Stimulated activated CD4-positive, alpha-beta T cell treated with anti-CD3 and anti-CD28 coated beads, Interleukin-12 subunit alpha, Interleukin-12 subunit beta, amount 100 ng/mL, for 48 hours (primary cell): ENCODE data around the gene GMCL2.
A peak's percentile ranks its signal among the peaks of the same experiment; 100 is the strongest.
"Not testable (repeated sequence)": the region's sequence is repeated elsewhere in the genome, so short reads cannot be mapped to it uniquely, and the experiment has no call there.

Source experiments
- DNase-seq, 3 donors: peaks; one replicate each; pipeline ENCODE4 v3.0.0-alpha.2; 2020; ENCODE audit warnings: low read depth in 2 of 3, low spot score in 1 of 3

Gene GMCL2

DNA sequence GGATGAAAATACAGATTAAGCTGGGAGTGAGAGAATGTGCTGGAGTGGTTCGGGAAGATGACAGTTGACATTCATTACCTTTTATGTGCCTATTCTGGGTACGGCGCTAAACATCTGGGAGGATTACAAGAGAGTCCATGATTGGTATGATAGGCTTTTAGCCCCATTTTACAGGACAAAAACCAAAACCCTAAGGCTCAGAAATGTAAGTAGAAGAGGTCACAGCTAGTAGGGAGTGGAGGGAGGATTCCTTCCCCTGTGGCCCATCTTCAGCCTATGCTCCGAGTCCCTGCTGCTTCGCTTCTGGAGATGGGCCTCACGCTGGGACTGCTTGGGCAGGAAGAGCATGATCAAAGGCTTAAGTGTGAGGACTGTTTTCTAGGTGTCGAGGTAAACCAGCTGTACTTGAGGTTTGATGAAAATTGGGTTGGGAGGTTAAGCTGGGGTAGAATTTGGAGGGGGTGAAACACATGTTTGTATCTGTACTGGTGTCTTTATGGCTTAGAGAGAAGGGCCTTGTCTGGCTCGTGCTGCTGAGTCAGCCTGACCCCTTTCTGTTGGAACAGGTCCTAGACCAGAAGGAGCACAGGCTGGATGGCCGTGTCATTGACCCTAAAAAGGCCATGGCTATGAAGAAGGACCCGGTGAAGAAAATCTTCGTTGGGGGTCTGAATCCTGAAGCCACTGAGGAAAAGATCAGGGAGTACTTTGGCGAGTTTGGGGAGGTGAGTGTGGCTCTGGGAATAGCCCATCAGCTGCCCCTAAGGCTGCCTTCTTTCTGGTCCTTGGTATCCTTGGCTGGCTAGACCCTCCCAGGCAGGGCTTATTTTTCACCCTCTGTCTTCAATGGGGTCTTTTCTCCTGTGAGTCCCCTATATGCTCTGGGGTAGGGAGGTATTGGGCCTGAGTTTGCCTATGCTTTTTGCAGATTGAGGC lies 19.3 kb upstream of the GMCL2 start:
- DNase-seq = no peak

DNA sequence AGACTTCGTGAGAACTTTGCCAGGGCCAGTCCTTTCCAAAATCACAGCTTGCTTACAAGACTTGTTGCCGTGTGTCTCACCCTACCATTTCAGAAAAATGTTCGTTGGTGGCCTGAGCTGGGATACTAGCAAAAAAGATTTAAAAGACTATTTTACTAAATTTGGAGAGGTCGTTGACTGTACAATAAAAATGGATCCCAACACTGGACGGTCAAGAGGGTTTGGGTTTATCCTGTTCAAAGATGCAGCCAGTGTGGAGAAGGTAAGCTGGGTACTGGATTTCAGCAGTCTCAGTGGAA lies 18.5 kb upstream of the GMCL2 start:
- no peak for DNase-seq

DNA sequence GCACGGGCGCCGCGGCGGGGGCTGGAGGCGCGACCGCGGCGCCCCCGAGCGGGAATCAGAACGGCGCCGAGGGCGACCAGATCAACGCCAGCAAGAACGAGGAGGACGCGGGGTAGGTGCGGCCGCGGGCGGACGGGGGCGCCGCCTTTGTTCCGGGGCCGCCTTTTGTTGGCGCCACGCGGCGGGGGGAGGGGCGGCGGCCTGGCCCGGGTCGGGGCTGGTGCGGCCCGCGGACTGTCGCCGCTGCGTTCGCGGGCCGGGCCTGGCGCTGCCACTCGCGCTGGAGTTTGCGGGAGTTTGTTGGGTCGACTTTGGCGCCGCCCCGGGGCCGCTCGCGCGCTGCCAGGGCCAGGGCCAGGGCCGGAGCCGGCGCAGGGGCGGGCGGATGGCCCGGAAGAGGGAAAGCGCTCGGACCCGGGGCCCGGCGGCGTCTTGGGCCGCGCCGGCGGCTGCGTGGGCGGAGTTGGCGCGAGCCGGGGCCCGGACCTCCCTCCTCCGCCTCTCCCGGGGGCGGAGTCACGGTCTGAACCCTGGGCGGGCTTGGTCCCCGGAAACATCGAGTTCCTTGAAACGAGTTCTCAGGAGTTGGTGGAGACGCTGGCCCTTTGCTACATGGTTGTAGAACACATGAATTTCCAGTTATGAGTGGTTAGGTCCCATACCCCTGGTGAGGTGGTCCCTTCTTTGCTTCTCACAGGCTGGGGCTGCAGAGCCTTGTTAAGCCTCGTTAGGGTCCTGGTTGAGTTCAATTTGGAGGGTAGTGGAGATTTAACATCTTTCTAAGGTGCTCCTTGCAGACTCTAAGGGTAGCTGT lies 18.0 kb upstream of the GMCL2 start:
- peak; percentile 65 to 78 (median 67) for DNase-seq

DNA sequence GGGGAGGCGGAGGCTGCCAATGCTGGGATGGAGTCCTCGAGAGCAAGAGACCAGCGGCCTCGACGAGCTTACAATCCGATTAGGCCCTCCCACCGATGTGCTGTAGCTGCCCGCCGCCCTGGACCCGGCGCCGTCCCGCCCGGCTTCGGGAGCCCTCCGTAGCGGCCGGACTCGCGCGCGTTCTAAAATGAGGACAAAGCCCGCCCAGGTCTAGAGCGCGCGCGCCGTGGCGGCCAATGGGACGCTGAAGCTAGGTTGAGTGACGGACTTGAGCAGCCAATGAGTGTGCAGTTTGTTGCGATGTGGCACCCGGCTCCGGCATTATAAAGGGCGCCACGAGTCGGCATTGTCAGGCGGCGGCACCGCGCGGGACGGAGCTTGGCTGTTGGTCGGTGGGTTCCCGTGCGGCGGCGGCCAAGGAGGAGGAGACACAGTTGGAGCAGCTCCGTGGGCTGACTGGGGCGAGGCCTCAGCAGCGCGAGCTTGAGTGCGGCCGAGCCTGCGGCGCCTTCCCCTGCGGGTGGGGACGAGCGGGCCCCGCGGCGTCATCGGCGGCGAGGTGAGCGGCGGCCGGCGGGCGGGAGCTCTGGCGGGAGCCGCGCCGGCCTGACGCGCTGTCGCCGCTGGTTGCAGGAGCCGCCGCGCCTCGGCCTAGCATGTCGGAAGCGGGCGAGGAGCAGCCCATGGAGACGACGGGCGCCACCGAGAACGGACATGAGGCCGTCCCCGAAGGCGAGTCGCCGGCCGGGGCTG lies 17.2 kb upstream of the GMCL2 start, which contains the start of gene HNRNPAB:
Gene HNRNPAB, plus strand, starts transcription at position 352 of the 753 bp plus-strand sequence. Its CDS starts 305 bp downstream, at position 657.
- peak; percentile 93 to 95 (median 94) for DNase-seq

DNA sequence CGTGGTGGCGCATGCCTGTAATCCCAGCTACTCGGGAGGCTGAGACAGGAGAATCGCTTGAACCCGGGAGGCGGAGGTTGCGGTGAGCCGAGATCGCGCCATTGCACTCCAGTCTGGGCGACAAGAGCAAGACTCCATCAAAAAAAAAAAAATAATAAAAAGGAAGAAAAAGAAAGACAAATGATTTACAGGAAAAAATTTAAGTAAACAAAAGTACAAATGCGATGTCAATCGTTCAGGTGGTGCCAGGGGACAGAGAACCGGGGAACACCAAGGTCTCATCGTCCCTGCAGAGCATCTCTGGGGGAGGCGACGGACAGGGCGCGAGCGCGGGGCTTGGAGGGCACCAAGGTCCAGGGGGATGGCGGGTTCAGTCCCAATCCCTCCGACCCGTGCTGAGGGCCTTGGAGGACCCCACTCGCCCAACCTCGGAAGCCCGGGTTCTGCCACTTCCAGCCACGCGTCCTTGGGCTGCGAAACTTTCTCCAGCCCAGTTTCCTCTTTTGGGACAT lies 16.6 kb upstream of the GMCL2 start:
- DNase-seq = no peak

DNA sequence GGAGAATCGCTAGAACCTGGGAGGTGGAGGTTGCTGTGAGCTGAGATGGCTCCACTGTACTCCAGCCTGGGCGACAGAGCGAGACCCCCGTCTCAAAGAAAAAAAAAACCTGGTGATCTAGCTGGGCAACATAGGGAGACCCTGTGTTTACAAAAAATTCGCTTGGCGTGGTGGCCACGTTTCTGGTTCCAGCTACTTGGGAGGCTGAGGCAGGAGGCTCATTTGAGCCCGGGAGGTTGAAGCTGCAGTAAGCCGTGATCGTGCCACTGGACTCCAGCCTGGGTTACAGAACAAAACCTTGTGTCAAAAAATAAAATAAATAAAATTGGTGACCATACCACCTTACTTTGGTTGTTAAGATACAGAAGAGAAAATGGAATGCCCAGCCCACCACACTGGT lies 15.4 kb upstream of the GMCL2 start:
- DNase-seq = no peak

DNA sequence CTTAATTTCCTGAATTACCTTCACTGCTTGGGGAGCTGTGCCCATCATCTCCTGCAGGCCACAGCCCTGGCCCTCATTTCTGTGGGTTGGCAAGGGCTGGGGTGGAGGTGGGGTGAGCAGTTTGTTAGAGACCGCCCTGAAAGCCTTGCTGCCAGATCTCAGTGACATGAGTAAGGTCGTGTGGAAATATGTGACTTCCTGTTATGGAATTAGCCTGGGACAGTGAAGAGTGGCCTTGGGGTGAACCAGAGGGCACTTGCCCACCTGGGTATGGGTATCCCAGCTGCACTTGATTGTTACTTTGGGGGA lies 14.7 kb upstream of the GMCL2 start:
- DNase-seq = no peak

DNA sequence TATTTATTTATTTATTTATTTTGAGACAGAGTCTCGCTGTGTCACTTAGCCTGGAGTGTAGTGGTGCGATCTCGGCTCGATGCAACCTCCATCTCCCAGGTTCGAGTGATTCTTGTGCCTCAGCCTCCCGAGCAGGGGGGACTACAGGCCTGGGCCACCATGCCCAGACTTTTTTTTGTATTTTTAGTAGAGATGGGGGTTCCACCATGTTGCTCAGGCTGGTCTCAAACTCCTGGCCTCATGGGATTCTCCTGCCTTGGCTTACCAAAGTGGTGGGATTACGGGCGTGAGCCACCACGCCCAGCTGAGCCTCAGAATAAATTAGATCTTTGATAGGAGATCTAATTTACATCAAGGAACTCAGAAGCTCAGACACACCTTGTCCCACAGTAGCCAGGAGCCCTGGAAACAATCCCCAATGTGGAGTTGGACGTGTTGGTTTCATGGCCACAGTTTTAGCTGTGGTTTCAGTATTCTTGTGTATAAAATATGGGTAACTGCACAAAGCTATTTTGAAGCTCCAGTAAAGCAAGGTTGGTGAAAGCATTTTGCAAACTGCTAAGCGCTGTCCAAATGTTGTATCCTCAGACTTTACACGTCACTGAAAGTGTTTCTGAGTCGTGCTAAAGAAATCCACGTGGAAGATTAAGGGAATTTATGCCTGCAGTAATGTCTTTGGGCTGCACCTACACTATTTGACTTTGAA lies 14.2 kb upstream of the GMCL2 start:
- DNase-seq = no peak

DNA sequence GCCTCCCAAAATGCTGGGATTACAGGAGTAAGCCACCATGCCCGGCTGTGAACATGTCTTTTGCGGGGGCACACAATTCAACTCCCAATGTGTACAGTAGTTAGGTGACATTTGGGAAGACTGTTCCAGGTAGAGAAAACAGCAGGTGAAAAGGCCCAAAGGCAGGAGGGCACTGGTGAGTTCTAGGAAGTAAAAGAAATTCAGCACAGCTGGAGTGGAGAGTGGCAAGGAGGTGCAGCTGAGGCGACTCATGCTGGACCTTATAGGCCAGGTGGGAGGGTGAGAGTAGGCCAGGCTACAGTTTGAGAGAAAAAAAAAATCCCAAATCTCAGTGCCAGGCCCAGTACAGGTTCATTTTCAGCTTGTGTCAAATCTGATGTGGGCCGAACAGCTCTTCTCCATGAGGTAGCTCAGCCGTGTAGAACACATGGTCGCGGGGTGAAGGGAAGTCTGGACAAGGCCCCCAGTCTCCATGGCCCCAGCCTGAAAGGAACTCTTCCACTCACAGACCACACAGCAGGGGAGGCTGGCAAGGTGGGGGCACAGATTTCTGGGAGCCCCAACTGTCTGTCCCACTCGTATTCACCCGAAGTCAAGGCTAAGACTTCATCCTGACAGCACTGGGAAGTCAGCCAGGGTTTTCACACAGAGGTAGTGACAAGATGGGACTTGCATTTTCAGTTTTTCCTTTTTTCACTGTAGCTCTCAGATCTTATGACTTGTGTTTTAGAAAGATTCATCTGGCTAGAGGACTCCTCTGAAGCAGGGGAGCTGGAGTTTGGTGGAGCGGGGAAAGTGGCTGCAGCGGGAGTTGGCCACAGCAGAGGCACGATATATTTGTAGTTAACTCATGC lies 12.6 kb upstream of the GMCL2 start:
- DNase-seq = no peak

DNA sequence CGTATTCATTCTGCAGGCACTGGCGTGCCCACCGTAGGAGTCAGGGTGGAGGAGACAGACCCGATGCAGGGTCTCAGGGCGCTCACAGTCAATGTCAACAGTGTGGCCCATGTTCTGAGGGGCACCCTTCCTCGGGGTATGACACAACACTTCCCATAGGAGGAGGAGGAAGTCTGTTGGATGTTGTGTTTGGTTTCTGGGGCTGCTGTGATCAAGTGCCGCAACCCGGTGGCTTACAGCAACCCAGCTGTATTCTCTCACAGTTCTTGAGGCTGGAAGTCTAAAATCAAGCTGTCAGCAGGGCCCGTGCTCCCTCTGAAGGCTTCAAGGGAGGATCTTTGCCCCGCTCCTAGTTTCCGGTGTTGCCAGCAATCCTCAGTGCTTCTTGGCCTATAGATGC lies 11.5 kb upstream of the GMCL2 start:
- DNase-seq = no peak

DNA sequence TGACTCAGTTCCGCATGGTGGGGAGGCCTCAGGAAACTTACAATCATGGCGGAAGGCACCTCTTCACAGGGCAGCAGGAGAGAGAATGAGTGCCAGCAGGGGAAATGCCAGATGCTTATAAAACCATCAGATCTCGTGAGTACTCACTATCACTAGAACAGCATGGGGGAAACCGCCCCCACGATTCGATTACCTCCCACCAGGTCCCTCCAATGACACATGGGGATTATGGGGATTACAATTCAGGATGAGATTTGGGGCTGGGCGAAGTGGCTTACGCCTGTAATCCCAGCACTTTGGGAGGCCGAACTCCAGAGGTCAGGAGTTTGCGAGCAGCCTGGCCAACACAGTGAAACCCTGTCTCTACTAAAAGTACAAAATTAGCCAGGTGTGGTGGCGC lies 11.0 kb upstream of the GMCL2 start:
- DNase-seq = not testable (repeated sequence)

DNA sequence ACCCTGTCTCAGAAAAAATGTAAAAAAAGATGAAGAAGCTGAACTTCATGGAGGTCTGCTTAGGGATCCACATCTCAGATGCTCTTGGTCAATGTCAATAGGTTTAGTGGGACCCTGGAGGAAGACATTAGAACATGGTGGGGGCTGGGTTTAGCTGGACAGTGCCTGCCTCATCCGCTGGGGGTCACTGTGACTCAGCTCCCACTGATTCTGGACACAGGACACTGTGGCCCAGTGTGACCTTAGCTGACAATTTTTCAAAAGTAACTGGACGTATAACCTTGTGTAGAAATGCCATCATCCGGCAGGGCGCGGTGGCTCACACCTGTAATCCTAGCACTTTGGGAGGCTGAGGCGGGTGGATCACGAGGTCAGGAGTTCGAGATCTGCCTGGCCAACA lies 9.8 kb upstream of the GMCL2 start:
- DNase-seq = no peak

DNA sequence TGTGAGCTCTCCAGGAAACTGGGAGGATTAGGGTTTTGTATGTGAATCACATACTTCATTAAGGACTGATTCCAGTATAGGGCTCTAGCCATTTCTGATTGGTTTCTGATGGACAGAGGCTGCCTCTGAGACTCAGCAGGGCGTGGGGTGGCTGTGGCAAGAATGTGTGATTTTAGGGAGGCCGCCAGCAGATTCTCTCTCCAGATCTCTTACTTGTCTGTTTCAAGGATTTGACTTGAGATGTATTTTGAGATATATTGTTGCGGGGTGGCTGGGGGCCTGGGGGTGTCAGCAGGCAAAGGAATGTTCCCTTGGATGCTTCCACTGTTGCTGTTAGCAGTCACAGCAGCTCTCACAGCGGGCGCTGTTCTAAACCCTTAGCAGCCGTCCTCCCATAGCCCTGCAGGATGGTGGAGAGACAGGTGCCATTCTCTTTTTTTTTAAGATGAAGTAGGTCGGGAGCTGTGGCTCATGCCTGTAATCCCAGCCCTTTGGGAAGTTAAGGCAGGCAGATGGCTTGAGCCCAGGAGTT lies 9.2 kb upstream of the GMCL2 start:
- no peak for DNase-seq

DNA sequence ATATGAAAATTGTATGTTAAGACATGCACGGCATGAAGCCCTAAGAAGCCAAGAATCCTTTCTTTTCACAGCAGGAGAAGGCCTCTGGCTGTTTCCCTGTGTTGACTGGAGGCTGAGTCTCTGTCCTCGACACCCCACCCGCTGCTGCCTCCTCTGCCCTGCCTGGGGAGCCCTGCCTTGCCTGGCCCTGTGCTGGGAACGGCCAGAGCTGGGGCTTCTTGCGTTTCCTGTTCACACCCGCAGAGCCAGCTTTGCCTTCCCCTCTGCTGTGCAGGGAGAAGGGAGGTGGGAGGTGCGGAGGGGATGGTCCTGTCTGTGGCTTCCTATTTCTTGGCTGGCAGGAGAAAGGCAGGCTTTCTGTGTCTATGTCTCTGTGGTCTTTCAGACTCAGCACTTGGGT lies 6.9 kb upstream of the GMCL2 start:
- no peak for DNase-seq

DNA sequence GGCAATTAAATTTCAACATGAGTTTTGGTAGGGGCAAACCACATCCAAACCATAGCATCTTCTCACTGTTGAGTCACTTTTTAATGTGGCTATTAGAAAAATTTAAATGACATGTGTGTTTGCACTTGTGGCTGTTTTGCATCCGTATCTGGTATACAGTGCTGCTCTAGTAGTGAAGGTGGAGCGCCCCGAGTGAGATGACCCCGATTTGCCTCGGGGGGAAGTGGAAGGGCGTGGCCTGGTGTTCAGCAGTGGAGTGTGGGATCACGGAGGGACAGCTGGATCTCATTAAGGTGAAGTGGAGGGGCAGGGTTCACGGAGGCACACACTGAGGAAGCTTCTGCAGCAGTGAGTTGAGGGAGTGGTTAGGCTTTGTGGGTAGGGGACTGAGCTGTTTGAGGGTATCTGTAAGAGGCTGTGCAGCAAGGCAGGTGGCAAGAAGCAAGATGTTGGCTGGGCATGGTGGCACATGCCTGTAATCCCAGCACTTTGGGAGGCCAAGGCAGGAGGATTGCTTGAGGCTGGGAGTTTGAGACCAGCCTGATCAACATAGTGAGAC lies 6.2 kb upstream of the GMCL2 start:
- no peak for DNase-seq

DNA sequence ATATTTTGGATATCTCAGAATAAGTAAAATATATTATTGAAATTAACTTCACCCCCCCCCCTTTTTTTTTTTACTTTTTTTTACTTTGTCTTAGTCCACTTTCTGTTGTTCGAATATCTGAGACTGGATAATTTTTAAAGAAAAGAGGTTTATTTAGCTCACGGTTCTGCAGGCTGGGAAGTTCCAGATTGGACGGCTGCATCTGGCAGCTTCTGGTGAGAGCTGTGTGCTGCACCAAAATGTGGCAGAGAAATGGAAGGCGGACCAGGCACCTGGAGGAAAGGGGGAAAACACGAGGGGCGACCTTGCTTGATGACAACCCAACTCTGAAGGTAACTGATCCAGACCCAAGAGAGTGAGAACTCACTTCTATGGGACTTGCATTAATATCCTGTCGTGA lies 5.6 kb upstream of the GMCL2 start:
- DNase-seq = no peak

DNA sequence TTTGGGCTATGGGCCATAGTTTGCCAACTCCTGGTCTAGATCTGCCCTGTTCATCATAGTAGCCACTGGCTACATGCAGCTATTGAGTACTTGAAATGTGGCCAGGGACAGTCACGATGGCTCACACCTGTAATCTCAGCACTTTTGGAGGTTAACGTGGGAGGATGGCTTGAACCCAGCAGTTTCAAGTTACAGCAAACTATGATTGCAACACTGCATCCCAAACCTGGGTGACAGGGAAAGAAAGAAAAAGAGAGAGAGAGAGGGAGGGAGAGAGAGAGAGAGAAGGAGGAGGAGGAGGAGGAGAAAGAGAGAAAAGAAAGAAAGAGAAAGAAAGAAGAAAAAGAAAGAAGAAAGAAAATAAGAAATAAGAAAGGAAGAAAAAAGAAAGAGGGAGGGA lies 5.1 kb upstream of the GMCL2 start:
- no peak for DNase-seq

DNA sequence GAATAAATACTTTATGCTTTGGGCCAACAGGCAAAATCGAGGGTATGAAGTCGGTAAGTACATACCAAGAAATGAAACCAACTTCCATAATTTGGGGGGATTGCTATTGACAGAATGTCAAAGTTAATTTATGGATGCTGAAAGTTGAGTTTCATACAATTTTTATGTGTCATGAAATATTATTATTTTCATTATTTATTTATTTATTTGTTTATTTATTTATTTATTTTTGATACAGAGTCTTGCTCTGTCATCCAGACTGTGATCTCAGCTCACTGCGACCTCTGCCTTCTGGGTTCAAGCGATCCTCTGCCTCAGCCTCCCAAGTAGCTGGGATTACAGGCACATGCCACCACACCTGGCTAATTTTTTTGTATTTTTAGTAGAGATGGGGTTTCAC lies 4.5 kb upstream of the GMCL2 start:
- DNase-seq = no peak

DNA sequence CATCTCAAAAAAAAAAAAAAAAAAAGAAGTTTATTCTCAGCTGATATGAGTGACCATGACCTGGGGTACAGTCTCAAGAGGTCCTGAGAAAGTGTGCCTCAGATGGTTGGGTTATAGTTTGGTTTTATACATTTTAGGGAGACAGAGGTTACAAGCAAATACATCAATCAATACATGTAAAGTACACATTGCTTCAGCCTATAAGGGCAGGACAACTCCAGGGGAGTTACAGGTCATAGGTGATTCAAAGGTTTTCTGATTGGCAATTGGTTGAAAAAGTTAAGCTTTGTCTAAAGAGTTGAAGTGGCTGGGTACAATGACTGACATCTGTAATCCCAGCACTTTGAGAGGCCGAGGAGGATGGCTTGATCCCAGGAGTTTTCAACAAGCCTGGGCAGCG lies 2.3 kb upstream of the GMCL2 start:
- no peak for DNase-seq

DNA sequence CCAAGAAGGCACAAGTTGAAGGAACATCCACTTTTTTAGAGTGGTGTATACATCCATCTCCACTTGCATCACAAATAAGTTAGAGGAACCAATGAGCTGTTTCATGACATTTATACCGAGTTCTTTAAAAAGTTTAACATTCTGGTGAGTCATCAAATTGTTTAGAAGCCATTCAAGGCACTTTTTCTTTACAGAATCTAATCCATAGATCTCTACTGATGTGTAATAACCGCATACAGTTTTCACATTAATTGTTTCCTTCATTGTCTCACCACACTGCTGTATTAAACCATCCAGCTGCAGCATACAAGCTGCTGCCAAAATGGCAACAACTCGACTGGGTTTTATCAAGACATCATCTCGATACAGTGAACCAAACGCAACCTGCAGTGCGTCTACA lies 744 bp downstream of the GMCL2 start:
- DNase-seq = no peak
